HG03135 (cell line): Measurements from ENCODE around the gene MID1IP1.

ENCODE experiments used
- ATAC-seq: cut with Tn5 transposase; IDR thresholded peaks from one replicate; pipeline ENCODE4 v1.9.1; 2021; ENCODE audit warnings: mild to moderate bottlenecking, moderate library complexity; ENCODE audit not compliant: unreplicated experiment

The MID1IP1 gene

GRCh38 chrX:38811515-38812243, 10.4 kb downstream of the MID1IP1 start:
- ATAC-seq = no peak

GRCh38 chrX:38816155-38816554, 14.9 kb downstream of the MID1IP1 start:
- ATAC-seq = no peak

GRCh38 chrX:38817004-38817703, 15.9 kb downstream of the MID1IP1 start:
- no peak for ATAC-seq

GRCh38 chrX:38819163-38819562, 17.9 kb downstream of the MID1IP1 start:
- no peak for ATAC-seq

GRCh38 chrX:38819709-38820108, 18.4 kb downstream of the MID1IP1 start:
- ATAC-seq = no peak

GRCh38 chrX:38820751-38821150, 19.5 kb downstream of the MID1IP1 start:
- no peak for ATAC-seq

- ATAC-seq = no peak
These were observed 22.9 kb downstream of the MID1IP1 start for GRCh38 chrX:38824176-38824575.

- no peak for ATAC-seq
These were observed 30.7 kb downstream of the MID1IP1 start for GRCh38 chrX:38831949-38832348.

GRCh38 chrX:38837389-38837788, 36.1 kb downstream of the MID1IP1 start:
- no peak for ATAC-seq

GRCh38 chrX:38839277-38839676, 38.0 kb downstream of the MID1IP1 start:
- ATAC-seq = no peak

- ATAC-seq = no peak
These were observed 38.7 kb downstream of the MID1IP1 start for GRCh38 chrX:38839944-38840343.

GRCh38 chrX:38841750-38842149, 40.5 kb downstream of the MID1IP1 start:
- no peak for ATAC-seq

GRCh38 chrX:38845426-38845825, 44.2 kb downstream of the MID1IP1 start:
- no peak for ATAC-seq

- no peak for ATAC-seq
These were observed 46.1 kb downstream of the MID1IP1 start for GRCh38 chrX:38847206-38847902.

- ATAC-seq = no peak
These were observed 46.6 kb downstream of the MID1IP1 start for GRCh38 chrX:38847903-38848230.

GRCh38 chrX:38848671-38849455, 47.6 kb downstream of the MID1IP1 start:
- ATAC-seq = no peak

GRCh38 chrX:38850807-38851544, 49.7 kb downstream of the MID1IP1 start:
- no peak for ATAC-seq

- no peak for ATAC-seq
These were observed 53.0 kb downstream of the MID1IP1 start for GRCh38 chrX:38854305-38854704.
